GM21390 (cell line): ENCODE measurements around the gene CLEC4D.
A peak's percentile ranks its signal among the peaks of the same experiment; 100 is the strongest.
"Not testable (repeated sequence)": the region's sequence is repeated elsewhere in the genome, so short reads cannot be mapped to it uniquely, and the experiment has no call there.

Source experiments
- ATAC-seq: cut with Tn5 transposase; IDR thresholded peaks from one replicate; pipeline ENCODE4 v1.9.1; 2021; ENCODE audit not compliant: unreplicated experiment

Gene CLEC4D

DNA sequence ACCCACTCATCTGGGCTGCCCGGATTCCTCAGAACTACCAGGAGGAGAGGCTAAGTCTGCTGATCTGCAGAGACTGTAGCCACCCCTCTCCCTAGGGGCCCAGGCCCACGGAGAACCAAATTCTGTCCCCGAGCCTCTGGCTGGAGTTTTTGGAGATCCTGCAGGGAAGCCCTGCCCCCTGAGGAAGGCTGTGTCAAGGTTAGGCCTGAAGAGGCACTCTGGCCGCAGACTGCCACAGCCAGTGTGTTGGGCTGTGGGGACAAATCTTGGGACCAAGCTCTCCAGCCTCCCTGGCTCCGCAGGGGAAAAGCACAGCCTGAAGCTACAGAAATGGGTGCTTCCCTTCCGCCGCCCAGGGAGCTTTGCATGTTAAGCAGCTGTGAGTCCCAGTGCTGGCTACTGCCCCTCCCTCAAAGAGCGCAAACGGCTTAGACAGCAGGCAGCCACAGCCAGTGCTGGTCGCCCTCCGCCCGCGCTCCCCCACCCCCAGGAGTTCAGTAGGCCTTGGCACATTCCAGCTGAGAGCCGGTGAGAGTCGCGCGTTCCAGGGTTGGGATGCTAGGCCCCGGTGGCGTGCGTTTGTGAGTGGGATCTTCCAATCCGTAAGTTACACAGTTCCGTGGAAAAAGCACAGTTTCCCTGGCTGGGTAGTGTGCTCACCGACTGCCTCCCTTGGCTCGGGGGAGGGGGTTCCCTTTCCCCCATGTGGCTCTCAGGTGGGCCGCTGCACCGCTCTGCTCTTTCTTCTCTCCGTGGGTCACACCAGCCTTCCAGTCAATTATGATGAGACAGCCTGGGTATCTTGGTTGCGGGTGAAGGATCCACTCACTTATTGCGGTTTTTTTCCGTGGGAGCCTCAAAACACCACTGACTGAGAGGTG, 14.2 kb downstream of the CLEC4D start:
- ATAC-seq: no peak

DNA sequence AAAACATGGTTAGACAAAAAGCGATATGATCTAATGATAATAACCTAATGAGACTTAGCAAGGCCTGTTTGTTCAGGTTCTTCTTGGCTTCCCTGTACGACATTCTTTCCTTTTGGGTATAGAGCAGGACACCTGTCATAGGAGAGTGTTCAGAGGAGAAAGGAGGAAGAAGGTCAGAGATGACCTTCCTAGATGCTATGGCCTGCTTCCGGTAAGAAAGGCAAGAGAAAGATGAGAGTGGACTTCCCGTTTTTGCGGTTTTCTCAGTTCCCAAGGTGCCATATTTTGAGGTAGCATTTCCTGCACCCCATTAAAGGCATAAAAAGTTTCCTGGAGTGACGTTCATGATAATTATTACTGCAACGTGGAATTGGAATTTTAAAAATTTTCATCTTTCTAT, 18.7 kb downstream of the CLEC4D start:
- no peak for ATAC-seq

DNA sequence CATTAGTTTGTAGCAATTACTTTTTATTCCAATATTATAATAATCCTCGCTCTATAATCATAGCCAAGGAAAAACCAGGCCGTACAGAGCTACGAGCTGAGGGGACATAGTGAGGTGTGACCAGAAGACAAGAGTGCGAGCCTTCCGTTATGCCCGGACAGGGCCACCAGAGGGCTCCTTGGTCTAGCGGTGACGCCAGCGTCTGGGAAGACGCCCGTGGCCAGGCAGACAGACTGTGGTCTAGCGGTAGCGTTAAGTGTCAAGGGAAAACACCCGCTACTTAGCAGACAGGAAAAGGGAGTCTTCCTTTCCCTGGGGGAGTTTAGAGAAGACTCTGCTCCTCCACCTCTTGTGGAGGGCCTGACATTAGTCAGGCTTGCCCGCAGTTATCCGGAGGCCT, 24.5 kb downstream of the CLEC4D start:
- ATAC-seq: not testable (repeated sequence)

DNA sequence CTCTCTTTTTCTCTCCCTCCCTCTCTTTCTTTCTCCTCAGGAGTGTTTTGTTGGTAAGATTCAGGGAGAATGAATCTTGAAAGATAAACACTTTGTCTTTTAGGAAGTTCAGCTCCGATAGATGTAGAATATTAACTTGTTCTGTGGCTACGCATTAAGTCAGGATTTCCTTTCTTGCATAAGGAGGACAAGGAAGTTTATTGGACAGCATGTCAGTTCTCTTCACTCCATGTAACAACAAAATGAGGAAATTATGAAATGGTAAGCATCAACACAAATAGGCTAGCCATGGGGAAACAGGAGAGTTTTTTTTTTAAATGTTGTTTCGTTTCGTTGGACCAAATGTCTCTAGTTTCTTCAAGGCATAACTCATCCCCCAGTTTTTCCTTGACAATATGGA, 27.5 kb downstream of the CLEC4D start, which contains the start of gene CLEC4E:
TSS of gene CLEC4E (minus strand) at position 75 of the 400 bp plus-strand sequence. CDS start 108 bp downstream, outside the sequence.
- ATAC-seq: not testable (repeated sequence)

DNA sequence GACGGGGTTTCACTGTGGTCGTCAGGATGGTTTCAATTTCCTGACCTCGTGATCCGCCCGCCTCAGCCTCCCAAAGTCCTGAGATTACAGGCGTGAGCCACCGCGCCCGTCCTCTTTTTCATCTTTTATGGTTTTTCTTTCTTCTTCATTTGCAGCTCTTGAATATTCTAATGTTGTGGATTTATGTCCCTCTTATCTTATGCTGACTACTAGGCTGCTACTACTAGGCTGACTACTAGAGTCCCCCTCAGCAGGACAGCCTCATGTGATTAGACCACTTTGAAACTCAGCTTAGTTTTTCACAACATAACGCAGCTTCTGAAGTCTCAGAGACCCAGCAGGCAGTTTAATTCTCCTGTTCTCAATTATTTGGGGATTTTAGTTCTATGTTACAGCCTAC, 28.3 kb downstream of the CLEC4D start:
- no peak for ATAC-seq

DNA sequence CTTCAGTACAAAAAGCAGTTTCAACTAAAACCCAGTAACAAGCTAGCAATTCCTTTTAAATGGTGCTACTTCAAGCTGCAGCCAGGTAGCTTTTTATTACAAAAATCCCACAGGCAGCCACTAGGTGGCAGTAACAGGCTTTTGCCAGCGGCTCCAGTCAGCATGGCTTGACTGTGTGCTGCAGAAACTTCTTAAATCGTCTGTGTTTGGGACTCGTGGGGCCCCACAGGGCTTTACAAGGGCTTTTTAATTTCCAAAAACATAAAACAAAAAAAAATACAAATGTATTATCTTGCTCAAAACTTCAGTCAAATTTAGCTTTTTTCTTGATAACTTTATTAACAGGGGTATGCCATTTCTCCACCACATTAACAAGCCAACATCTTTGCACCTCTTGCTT, 31.0 kb downstream of the CLEC4D start:
- peak; percentile 75 for ATAC-seq

DNA sequence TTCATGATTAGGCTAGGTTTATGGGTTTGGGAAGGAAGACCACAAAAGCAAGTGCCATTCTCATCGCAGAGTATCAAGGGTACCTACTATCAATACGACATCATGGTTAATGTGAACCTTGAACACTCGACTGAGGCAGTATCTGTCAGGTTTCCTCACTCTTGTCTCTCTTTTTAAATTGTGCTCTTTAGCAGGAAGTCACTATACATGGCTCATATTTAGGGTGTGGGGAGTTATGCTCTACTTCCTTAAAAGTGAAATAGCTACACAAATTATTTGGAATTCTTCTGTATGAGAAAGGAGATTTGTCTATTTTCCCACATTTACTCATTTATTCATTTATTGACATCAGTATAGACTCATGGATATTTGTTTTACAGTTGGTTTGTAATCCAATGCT, 33.3 kb downstream of the CLEC4D start:
- ATAC-seq: no peak

DNA sequence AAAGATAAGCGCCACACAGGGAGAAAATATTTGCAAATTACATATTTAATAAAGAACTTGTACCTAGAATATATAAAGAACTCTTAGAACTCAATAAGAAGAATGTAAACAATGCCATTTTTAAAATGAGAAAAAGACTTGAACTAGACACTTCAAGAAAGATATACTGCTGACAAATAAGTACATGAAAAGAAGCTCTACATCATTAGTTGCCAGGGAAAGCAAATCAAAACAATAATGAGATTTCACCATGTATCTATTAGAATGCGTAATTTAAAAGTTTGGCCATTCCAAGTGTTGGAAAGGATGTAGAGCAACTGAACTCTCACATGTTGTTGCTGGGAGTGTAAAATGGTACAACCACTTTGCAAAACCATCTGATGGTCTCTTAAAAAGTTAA, 34.3 kb downstream of the CLEC4D start:
- no peak for ATAC-seq

DNA sequence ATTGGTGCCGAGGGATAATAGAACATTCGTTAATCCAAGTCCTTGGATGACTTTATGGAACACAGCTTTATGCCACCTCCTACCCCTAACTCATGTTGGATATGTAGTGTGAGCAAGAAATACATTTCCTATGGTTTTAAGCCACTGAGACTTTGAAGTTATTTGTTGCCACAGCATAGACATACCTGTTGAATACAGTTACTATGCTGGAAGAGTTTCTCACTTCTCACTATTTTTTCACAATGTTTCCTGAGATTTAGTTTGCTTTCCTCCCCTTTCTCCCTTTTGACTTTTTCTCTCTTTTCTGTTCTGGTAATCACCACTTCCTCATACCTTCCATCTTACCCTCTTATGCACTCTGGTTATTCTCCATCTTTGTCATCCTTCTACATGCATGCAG, 34.9 kb downstream of the CLEC4D start:
- ATAC-seq: no peak

DNA sequence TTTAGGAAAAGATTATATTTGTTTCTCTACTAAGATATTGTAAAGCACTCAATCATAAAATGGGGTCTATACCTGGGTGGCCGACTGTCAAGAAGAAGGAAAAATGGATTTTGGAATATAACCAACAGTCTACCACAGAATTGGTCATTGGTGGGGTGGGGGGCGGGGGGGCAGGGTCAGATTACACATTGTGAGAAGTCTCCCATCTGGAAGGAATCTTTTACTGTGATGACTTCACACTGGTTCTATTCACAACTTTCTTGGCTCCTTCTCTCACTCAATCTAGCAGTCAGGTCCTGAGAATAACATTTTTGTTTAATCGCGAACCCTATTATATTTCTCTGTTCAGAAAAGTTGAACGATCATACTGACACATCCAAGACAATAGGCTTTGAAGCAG, 36.1 kb downstream of the CLEC4D start:
- ATAC-seq: no peak

DNA sequence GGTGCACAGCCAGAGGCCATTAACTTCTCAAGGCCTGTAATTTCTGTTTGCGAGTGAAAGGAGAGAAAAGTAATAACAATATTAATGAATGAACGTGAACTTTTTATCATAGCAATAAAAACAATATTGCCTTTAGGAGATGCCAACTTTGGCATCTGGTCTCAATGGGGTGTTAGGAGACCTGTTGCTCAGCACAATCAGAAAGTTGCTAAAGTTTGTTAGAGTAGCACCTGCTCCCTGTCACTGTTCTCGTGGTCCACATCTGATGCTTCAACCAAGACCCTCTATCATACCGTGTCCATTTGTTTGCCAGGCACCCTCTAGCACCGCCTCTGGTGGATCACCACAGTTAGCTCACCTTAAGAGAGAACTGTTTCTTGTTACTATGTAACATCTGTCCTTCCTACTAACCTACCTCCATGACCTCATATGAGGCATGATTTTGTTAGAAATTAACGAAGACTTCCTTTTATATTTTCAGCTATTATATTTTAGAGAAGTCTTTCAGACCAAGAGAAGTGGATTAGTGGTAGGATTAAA, 39.9 kb downstream of the CLEC4D start:
- ATAC-seq: no peak

DNA sequence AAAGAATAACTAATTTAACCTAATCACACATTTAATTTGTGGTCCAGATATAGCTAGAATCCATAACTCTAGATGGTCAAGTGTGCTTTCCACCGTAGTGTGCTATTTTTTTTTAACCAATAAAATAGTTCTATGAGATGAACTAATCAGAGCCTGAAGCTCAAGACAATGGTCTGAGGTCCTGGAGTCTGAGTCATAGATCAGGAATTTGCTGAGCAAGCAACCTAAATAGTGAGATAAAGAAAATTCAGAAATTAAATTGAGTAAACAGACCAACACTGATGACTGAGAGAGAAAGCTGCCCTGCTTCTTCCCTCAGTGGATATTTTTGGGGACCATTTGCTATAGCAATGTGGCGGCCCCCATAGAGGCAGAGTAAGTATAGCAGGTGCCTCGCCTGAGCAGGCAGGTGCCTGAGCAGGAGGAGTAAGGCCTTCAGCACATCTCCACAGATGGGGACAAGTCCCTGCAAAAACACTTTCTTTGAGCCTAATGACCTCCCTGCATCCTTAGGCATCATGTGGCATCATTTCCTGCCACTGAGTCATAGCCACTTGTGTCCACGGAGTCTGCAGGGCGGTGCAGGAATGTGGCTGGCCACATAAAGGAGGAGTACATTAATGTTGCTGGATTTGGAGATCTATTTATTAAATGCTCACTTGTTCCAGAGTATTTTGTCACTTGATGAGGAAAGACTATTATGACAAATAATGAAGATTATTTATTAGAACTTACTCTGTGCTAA, 41.3 kb downstream of the CLEC4D start:
- no peak for ATAC-seq

DNA sequence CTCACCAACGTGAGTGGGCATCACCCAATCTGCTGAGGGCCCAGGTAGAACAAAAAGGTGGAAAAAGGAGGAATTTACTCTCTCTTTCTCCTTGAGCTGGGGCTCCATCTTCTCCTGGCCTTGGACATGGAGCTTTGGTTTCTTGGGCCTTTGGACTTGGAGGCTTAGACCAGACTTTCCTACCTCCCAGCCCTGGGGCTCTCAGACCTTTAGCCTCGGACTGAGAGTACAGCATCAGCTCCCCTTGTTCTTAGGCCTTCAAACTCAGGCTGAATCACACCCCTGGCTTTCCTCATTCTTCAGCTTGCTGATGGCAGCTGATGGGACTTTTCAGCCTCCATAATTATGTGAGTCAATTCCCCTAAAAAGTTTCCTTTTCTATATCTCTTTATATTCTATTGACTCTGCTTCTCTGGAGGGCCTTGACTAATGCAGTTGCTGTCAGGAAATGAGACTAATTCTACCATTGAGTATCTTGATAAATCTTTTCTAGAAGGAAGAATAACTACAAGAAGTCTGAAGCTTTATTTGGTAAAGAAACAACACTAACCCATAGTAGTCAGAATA, 43.3 kb downstream of the CLEC4D start:
- ATAC-seq: no peak

DNA sequence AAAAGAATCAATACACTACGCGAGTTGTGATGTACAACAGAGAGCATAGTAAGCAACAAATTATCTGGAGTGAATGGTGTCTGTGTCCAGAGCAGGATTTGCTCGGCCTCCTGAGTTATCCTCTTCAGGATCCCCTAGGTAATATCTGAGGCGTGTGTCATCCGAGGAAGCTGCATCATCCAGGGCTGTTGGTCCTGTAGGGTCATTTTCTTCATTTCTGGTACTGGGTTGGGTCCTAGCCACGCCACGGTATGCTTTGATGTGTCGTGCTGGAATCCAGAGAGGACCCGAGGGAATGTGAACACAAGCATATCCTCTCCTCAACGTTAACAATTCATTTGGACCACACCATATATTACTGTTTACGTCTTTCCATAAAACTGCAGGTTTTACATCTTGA, 46.4 kb downstream of the CLEC4D start:
- no peak for ATAC-seq

DNA sequence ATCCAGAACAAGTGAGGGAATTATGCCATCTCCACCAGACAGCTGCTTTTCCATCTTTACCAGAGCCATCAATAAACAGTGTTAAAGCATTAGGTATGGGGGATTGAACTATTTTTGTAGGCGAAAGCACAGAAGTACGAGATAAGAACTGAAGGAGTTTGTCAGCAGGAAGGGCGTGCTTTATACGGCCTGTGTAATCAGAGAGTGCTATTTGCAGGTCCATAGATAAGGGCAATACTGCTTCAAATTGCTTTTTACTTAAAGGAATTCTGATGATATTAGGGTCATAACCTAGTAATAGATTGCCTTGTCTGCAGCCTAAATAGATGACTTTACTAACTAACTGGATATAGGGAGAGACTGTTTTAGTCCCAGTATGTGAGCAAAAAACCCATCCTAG, 47.7 kb downstream of the CLEC4D start:
- no peak for ATAC-seq

DNA sequence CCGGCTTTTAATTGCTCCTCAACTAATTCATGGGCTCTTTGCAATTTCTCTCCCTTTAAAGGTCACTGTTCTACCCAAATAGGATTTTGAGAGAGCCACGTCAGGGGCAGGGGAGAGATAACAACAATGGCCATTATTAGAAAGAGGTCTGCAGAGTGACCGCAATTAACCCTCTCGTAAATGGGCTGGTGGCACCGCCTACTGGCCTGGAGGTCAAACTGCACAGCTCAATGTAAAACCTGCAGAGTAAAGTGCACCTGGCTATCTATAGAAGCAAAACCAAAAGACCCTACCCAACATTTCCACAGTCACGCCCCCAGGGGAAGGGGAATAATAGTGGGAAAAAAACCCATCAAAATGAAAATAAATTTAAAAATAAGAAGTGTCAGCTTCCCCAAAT, 49.0 kb downstream of the CLEC4D start:
- ATAC-seq: no peak

DNA sequence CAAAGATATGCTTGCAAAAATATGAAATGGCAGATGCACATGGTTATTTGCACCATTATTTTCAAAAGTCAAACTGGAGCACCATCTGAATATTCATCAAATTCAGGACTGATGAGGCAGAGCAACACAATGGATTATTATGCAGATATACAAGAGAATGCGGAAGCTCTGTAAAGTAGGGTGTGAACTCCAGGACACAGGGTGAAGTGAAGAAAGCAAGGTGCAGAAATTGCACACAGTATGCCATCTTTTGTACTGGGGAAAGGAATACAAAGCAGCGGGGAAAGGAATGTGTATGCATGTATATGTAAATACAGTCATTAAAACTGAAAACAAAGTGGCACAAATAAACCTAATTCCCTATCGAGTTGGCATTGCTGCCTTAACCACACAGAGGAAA, 50.1 kb downstream of the CLEC4D start:
- no peak for ATAC-seq

DNA sequence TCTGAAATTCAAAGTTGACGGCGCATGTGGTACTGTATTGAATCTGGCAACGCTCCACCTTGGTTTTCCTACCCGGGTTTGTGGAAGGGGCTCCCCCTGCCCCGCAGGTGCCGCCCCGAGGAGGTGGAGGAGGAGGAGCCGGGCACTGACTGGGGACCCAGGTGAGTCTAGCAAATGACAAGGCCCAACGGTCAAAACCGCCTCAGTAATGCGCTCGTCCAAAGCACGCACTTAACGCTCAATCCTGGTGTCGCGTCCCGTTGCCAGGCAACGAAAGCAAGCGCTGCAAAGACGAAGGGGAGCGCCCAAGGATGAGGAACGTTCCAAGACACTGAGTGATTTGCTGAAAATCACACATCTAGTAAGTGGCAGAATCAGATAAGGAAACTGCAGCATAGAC, 51.4 kb downstream of the CLEC4D start:
- ATAC-seq: no peak

DNA sequence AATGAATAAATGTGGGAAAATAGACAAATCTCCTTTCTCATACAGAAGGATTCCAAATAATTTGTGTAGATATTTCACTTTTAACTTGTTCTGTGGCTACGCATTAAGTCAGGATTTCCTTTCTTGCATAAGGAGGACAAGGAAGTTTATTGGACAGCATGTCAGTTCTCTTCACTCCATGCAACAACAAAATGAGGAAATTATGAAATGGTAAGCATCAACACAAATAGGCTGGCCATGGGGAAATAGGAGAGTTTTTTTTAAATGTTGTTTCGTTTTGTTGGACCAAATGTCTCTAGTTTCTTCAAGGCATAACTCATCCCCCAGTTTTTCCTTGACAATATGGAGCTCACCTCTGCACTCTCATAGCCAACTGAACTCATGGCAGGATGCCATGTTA, 52.7 kb downstream of the CLEC4D start:
- not testable (repeated sequence) for ATAC-seq

DNA sequence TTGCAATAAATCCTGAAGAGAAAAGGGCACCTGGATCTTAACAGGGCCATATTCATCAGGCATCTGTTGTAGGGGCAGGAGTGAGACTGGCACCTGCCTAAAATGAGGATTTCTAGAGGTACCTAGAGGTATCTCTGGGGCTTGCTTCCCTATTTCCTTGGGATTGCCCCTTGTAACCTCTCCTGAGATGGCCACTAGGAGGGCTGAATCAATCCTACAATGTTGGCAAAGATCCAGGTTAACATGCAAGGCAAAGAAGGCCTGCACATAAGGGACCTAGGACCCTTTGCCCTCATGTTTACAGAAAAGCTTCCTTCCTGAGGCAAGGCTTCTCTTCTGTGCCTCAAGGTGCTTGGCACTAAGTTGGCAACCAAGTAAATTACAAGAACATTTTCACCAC, 53.2 kb downstream of the CLEC4D start:
- ATAC-seq: no peak
